Immature natural killer cell (primary cell): ENCODE data around the gene KLF9. TPM values are rescaled to one million over a fixed set of nuclear protein-coding genes. Genes with fewer than 3 reads are reported as not detected.
"Not testable (repeated sequence)": the region's sequence is repeated elsewhere in the genome, so short reads cannot be mapped to it uniquely, and the experiment has no call there.

Source experiments
- DNase-seq, 3 donors: peaks; one replicate each; pipeline ENCODE4 v3.0.0; 2022; ENCODE audit warnings: mixed read lengths in 1 of 3
- H3K27ac Mint-ChIP-seq, 6 donors: one replicate each; pipeline ENCODE4 v1.8.0; 2020; ENCODE audit warnings: mixed read lengths in 6 of 6, mild to moderate bottlenecking in 5 of 6, inconsistent platforms in 4 of 6, moderate library complexity in 3 of 6
- H3K27me3 Mint-ChIP-seq, 3 donors: one replicate each; pipeline ENCODE4 v1.8.0; 2020 to 2021; ENCODE audit warnings: low read depth in 3 of 3, mild to moderate bottlenecking in 3 of 3, mixed read lengths in 3 of 3, moderate library complexity in 3 of 3, inconsistent platforms in 1 of 3
- H3K36me3 Mint-ChIP-seq, 3 donors: one replicate each; pipeline ENCODE4 v1.8.0; 2020; ENCODE audit warnings: mixed read lengths in 3 of 3, inconsistent platforms in 2 of 3, mild to moderate bottlenecking in 2 of 3
- H3K4me1 Mint-ChIP-seq, 2 donors: one replicate each; pipeline ENCODE4 v1.8.0; 2020; ENCODE audit warnings: inconsistent platforms in 2 of 2, mild to moderate bottlenecking in 2 of 2, mixed read lengths in 2 of 2, moderate library complexity in 1 of 2
- H3K4me3 Mint-ChIP-seq, 5 donors: one replicate each; pipeline ENCODE4 v1.8.0; 2020; ENCODE audit warnings: mild to moderate bottlenecking in 5 of 5, mixed read lengths in 5 of 5, inconsistent platforms in 3 of 5, moderate library complexity in 3 of 5
- H3K9me3 Mint-ChIP-seq, 6 donors: one replicate each; pipeline ENCODE4 v1.8.0; 2020; ENCODE audit warnings: mild to moderate bottlenecking in 6 of 6, mixed read lengths in 6 of 6, inconsistent platforms in 4 of 6, moderate library complexity in 3 of 6
- polyA plus RNA-seq, 3 donors: library from polyadenylated mRNA; unstranded; fragments of 300-500 nt; fragmentation: Illumina TruSeq; gene quantifications; one replicate each; pipeline ENCODE4 v1.2.3, GENCODE V29; 2021

KLF9 gene
- polyA plus RNA-seq, 3 donors from 2014 or later, result 1.1 to 3.0 (median 1.3) TPM

- no peaks in the 10 kb centered on the region for H3K36me3 Mint-ChIP-seq
- H3K27me3 Mint-ChIP-seq, result peaks cover 3 to 9% (median 5%) of the 10 kb centered on the region in 3 donors
- peaks cover 71 to 80% of the 10 kb centered on the region in 2 donors for H3K4me1 Mint-ChIP-seq
These were observed 8.0 kb downstream of the KLF9 start for GRCh38 chr9:70406434-70406862.

DNA sequence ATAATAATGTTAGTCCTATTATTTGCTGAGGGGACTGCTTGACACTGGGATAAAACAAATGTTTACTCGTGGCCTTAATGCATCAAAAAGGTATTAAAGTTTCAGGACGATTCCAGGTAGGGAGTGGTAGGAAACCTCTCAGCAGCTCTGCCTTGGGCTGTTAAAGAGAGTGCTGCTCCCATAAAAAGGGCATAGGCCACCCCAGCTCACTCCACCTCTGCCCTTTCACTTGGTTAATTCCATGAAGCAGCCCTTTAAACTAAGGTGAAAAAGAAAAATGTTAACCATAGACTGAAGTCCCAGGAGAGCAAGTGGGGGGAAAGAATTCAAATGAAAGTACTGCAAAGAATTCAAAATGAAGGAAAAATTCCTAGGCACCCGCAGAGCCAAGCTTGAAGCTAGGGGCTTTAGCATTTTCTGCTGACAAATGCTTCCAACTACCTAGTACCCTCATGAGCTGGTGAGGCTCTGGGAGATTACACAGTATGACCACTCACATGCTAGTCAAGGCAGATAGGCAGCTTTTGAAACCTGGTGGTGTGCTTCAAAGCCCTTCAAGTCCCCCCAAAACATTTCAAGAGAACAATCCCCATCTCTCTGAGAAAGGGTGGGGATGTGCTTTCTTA, 8.5 kb downstream of the KLF9 start:
- peaks cover 66 to 75% of the 10 kb centered on the region in 2 donors for H3K4me1 Mint-ChIP-seq
- peak overlapping the region; percentile 55 to 79 (median 65) for H3K4me3 Mint-ChIP-seq

More at GRCh38 chr9:70406434-70406862, 8.0 kb downstream of the KLF9 start:
- peak; percentile 23 to 34 (median 28) for DNase-seq
- Mint-ChIP-seq H3K4me3 (peak overlapping the region; percentile 55 to 79 (median 65)), H3K9me3 (no peaks in the 10 kb centered on the region), H3K27ac (peak overlapping the region; percentile 83 to 94 (median 90))

DNA sequence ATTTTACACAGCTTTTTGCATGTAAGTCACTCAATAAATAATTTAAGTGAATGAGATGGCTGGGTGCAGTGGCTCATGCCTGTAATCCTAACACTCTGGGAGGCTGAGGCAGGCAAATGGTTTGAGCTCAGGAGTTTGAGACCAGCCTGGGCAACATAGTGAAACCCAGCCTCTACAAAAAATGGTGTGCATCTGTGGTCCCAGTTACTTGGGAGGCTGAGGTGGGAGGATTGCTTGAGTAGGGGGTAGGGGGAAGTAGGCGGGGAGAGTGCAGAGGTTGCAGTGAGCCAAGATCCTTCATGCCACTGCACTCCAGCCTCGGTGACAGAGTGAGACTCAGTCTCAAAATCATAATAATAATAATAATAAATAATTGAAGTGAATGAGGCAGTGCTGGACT, 10.2 kb downstream of the KLF9 start:
- Mint-ChIP-seq H3K27ac (peak overlapping the region in 1 of 6 donors; percentile 59), H3K27me3 (peaks cover 0 to 9% (median 3%) of the 10 kb centered on the region in 3 donors), H3K36me3 (no peaks in the 10 kb centered on the region), H3K9me3 (no peaks in the 10 kb centered on the region), H3K4me3 (no peak overlapping the region), H3K4me1 (peaks cover 67 to 75% of the 10 kb centered on the region in 2 donors)
- no peak for DNase-seq

More for the DNA sequence above, 8.5 kb downstream of the KLF9 start:
- Mint-ChIP-seq H3K36me3 (no peaks in the 10 kb centered on the region), H3K27ac (peak overlapping the region; percentile 83 to 94 (median 90)), H3K27me3 (peaks cover 0 to 5% (median 3%) of the 10 kb centered on the region in 3 donors), H3K9me3 (no peaks in the 10 kb centered on the region)
- no peak for DNase-seq

- H3K9me3 Mint-ChIP-seq, result no peaks in the 10 kb centered on the region
- H3K4me1 Mint-ChIP-seq, result peaks cover 73 to 79% of the 10 kb centered on the region in 2 donors
- H3K36me3 Mint-ChIP-seq, result no peaks in the 10 kb centered on the region
- H3K4me3 Mint-ChIP-seq, result no peak overlapping the region
- H3K27ac Mint-ChIP-seq, result peak overlapping the region in 3 of 6 donors; percentile 21 to 55 (median 48)
- no peak for DNase-seq
- peaks cover 0 to 9% (median 2%) of the 10 kb centered on the region in 3 donors for H3K27me3 Mint-ChIP-seq
These were observed 10.8 kb downstream of the KLF9 start for GRCh38 chr9:70403618-70404025.

GRCh38 chr9:70403166-70403565, 11.3 kb downstream of the KLF9 start:
- no peak for DNase-seq
- peaks cover 74 to 79% of the 10 kb centered on the region in 2 donors for H3K4me1 Mint-ChIP-seq
- H3K9me3 Mint-ChIP-seq, result no peaks in the 10 kb centered on the region
- no peaks in the 10 kb centered on the region for H3K36me3 Mint-ChIP-seq
- peaks cover 0 to 9% (median 2%) of the 10 kb centered on the region in 3 donors for H3K27me3 Mint-ChIP-seq
- H3K27ac Mint-ChIP-seq, result peak overlapping the region in 1 of 6 donors; percentile 60
- H3K4me3 Mint-ChIP-seq, result no peak overlapping the region

DNA sequence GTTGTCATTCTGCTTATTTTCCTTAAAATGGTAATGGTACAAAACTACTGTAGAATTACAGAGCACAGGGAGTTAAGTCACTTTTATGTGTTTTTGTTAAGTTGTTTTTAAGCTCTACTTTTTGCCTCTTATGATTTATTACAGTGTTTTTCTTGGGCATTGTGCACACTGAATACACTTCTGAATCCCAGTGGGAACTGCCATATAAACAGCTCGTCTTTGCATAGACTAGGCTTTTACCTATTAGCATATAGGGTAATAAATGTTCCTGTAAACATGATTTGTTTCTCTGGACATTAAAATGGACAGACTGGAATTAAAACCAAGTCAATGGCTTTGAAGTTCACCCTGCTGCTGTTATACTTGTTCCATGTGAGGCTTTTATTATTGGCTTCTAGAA, 12.2 kb downstream of the KLF9 start:
- peaks cover 74 to 79% of the 10 kb centered on the region in 2 donors for H3K4me1 Mint-ChIP-seq
- H3K4me3 Mint-ChIP-seq, result no peak overlapping the region
- H3K9me3 Mint-ChIP-seq, result no peaks in the 10 kb centered on the region
- no peak for DNase-seq
- peaks cover 0 to 15% (median 2%) of the 10 kb centered on the region in 3 donors for H3K27me3 Mint-ChIP-seq
- no peaks in the 10 kb centered on the region for H3K36me3 Mint-ChIP-seq
- H3K27ac Mint-ChIP-seq, result peak overlapping the region in 4 of 6 donors; percentile 5 to 34 (median 26)

DNA sequence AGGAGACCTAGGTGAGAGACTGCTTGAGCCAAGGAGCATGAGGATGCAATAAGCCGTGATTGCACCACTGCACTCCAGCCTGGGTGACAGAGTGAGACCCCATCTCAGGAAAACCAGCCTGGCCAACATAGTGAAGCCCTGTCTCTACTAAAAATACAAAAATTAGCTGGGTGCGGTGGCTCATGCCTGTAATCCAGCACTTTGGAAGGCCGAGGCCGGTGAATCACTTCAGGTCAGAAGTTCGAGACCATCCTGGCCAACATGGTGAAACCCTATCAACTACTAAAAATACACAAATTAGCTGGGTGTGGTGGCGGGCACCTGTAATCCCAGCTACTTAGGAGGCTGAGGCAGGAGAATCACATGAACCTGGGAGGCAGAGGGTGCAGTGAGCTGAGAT, 13.2 kb downstream of the KLF9 start:
- DNase-seq, H3K9me3 Mint-ChIP-seq, H3K27ac Mint-ChIP-seq, H3K4me3 Mint-ChIP-seq, H3K36me3 Mint-ChIP-seq: not testable (repeated sequence)
- H3K4me1 Mint-ChIP-seq, result peaks cover 72 to 79% of the 10 kb centered on the region in 2 donors
- peaks cover 0 to 14% (median 2%) of the 10 kb centered on the region in 3 donors for H3K27me3 Mint-ChIP-seq

GRCh38 chr9:70400107-70400892, 14.2 kb downstream of the KLF9 start:
- Mint-ChIP-seq H3K27ac (peak overlapping the region; percentile 72 to 96 (median 92)), H3K4me1 (peaks cover 67 to 74% of the 10 kb centered on the region in 2 donors)

DNA sequence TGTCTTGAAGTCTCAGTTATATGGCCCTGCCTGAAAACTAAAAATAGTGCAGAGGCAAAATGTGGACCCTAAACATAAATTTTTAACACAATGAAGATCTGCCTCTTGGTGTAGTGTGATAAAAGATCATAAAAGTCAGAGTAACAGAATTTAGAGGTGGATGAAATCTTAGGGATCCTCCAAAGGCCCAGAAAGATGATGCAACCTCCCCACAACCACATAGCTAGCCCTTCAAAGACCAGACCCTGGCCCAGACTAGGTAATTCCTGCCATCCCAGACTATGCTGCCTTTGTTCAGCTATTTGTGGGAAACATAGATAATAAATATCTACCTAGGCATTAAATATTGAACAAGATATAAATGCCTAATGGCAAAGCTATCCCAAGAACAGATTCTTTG, 15.3 kb downstream of the KLF9 start:
- H3K4me1 Mint-ChIP-seq, result peaks cover 72 to 79% of the 10 kb centered on the region in 2 donors
- H3K27me3 Mint-ChIP-seq, result peaks cover 0 to 14% (median under 1%) of the 10 kb centered on the region in 3 donors
- H3K9me3 Mint-ChIP-seq, result no peaks in the 10 kb centered on the region
- peak overlapping the region; percentile 86 to 96 (median 94) for H3K27ac Mint-ChIP-seq
- peak overlapping the region; percentile 74 to 89 (median 77) for H3K4me3 Mint-ChIP-seq
- no peak for DNase-seq
- no peaks in the 10 kb centered on the region for H3K36me3 Mint-ChIP-seq

More at GRCh38 chr9:70400107-70400892, 14.2 kb downstream of the KLF9 start:
- no peaks in the 10 kb centered on the region for H3K9me3 Mint-ChIP-seq
- DNase-seq, result no peak
- no peaks in the 10 kb centered on the region for H3K36me3 Mint-ChIP-seq
- H3K4me3 Mint-ChIP-seq, result peak overlapping the region in 1 of 5 donors; percentile 1
- peaks cover 0 to 14% (median 2%) of the 10 kb centered on the region in 3 donors for H3K27me3 Mint-ChIP-seq

GRCh38 chr9:70398145-70398556, 16.3 kb downstream of the KLF9 start:
- H3K27me3 Mint-ChIP-seq, result peaks cover 0 to 16% (median under 1%) of the 10 kb centered on the region in 3 donors
- peaks cover 73 to 79% of the 10 kb centered on the region in 2 donors for H3K4me1 Mint-ChIP-seq
- peak; percentile 67 to 74 (median 73) for DNase-seq
- no peaks in the 10 kb centered on the region for H3K9me3 Mint-ChIP-seq
- peak overlapping the region; percentile 86 to 96 (median 94) for H3K27ac Mint-ChIP-seq
- peak overlapping the region; percentile 74 to 89 (median 77) for H3K4me3 Mint-ChIP-seq
- H3K36me3 Mint-ChIP-seq, result no peaks in the 10 kb centered on the region

DNA sequence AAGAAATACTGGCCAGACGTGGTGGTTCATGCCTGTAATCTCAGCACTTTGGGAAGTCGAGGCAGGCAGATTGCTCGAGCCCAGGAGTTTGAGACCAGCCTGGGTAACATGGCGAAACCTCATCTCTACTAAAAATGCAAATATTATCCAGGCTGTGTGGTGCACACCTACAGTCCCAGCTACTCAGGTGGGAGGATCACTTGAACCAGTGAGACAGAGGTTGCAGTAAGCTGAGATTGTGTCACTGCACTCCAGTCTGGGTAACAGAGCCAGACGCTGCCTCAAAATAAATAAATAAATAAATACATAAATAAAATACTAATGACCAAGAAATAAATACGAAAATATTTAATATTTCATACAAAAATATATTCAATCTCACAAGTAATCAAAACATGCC, 18.8 kb downstream of the KLF9 start:
- Mint-ChIP-seq H3K27ac (peak overlapping the region; percentile 69 to 93 (median 82)), H3K4me1 (peaks cover 89 to 93% of the 10 kb centered on the region in 2 donors), H3K9me3 (no peaks in the 10 kb centered on the region), H3K4me3 (no peak overlapping the region), H3K27me3 (peaks cover 2 to 14% (median 2%) of the 10 kb centered on the region in 3 donors), H3K36me3 (no peaks in the 10 kb centered on the region)
- no peak for DNase-seq

DNA sequence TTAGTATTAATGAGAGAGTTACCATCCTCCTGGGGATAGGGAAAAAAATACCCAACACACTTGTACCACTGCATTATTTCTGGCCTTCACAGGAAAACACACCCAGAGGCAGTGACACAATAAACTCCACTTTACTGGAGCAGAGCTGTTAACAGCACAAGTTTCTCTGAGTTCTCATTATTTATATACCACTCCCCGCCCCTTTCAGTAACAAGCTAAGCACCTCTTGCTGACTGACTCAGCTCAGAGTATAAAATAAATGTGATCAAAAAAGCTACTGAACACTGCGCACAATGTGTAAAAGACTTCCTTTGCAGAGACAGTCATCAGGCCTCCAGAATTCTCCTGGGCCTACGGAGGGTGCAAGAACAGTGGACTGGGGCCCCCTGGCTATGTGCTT, 21.6 kb downstream of the KLF9 start:
- H3K4me3 Mint-ChIP-seq, result peak overlapping the region; percentile 52 to 76 (median 67)
- H3K27me3 Mint-ChIP-seq, result peaks cover 2 to 8% (median 2%) of the 10 kb centered on the region in 3 donors
- no peaks in the 10 kb centered on the region for H3K9me3 Mint-ChIP-seq
- no peaks in the 10 kb centered on the region for H3K36me3 Mint-ChIP-seq
- DNase-seq, result no peak
- peak overlapping the region; percentile 80 to 94 (median 87) for H3K27ac Mint-ChIP-seq
- H3K4me1 Mint-ChIP-seq, result peaks cover 84 to 89% of the 10 kb centered on the region in 2 donors

DNA sequence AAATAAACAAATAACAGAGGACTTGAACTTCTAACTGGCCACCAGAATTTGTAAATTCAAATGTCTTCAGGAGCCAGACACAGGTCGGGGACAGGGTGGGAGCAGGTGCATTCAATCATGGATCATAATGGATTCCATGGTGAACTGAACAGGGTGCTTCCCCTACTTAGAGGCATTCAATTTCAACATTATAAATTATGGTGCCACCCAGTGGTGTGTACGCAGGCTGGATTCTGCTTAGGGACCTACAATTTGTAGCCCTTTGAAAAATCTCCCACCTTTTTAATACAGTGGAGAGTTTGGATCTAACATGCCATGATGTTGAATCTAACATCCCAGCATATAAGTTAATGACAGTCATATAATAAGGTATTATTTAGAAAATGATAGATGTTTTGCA, 22.3 kb downstream of the KLF9 start:
- Mint-ChIP-seq H3K27ac (peak overlapping the region; percentile 80 to 94 (median 87)), H3K4me3 (peak overlapping the region; percentile 52 to 76 (median 67))
- no peak for DNase-seq

More for the DNA sequence above, 22.3 kb downstream of the KLF9 start:
- Mint-ChIP-seq H3K27me3 (peaks cover 2% of the 10 kb centered on the region in 3 donors), H3K9me3 (no peaks in the 10 kb centered on the region), H3K36me3 (peaks cover 0 to 6% (median 0%) of the 10 kb centered on the region in 3 donors), H3K4me1 (peaks cover 83 to 89% of the 10 kb centered on the region in 2 donors)
